ENCODE results near the gene TCEAL5. TPM values are rescaled to one million over a fixed set of nuclear protein-coding genes. Genes with fewer than 3 reads are reported as not detected.
"Not testable (repeated sequence)": the region's sequence is repeated elsewhere in the genome, so short reads cannot be mapped to it uniquely, and the experiment has no call there.

Gene TCEAL5, protein sequence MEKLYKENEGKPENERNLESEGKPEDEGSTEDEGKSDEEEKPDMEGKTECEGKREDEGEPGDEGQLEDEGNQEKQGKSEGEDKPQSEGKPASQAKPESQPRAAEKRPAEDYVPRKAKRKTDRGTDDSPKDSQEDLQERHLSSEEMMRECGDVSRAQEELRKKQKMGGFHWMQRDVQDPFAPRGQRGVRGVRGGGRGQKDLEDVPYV
- not detected for total RNA-seq

DNA sequence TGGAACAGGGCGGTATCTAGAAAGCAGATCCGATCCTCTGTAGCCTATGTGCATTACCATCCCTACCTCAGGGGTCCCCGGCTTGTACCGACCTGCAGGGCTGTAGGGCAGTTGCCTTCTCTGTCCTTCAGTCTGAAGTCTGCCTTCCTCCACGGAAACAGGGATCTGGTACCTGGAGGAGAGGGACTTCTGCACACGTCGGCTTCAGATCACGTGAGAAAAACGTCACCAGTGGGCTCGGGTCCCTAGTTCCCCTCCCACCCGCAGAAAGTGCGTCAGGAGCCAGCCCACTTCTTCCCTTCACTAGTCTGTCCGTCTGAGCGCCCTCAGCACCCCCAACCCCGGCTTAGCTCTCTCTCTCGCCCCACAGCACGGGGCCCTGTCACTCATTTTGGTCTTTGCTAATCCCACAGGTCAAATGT is at the start of gene TCEAL5:
Gene TCEAL5 (minus strand): TSS at position 170 of the 422 bp plus-strand sequence. CDS start 2,187 bp downstream, outside the sequence.
- peaks cover 45% of the 10 kb centered on the region for H3K27me3 Mint-ChIP-seq
- no peaks in the 10 kb centered on the region for H3K36me3 Mint-ChIP-seq (ENCODE audit: low read depth)
- CTCF ChIA-PET: no interaction called here
- H3K27ac Mint-ChIP-seq: no peak within 1 kb of the TSS
- peaks cover 3% of the 10 kb centered on the region for H3K4me1 Mint-ChIP-seq
- POLR2A ChIA-PET: no interaction called here
- no peak for DNase-seq
- no peaks in the 10 kb centered on the region for H3K9me3 Mint-ChIP-seq
- H3K4me3 Mint-ChIP-seq: no peak within 1 kb of the TSS

DNA sequence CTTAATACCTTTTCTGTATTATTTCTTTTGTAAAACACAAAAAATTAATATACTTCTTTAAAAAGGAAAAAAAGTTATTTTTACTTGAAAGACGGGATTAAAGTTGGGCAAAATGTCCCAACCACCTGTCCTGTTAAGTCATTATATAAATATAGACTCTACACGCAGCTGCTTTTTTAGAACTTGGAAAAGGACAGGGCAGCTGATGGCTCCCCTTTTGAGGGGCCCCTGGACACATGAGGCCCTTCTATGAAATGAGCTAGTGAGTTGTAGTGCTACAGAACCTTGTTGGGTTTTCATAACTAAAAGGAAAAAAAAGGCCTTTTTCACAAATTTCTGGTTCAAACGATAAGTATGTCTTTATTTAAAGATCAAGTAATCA is 34.8 kb upstream of the TCEAL5 start:
- CTCF ChIA-PET: no interaction called here

DNA sequence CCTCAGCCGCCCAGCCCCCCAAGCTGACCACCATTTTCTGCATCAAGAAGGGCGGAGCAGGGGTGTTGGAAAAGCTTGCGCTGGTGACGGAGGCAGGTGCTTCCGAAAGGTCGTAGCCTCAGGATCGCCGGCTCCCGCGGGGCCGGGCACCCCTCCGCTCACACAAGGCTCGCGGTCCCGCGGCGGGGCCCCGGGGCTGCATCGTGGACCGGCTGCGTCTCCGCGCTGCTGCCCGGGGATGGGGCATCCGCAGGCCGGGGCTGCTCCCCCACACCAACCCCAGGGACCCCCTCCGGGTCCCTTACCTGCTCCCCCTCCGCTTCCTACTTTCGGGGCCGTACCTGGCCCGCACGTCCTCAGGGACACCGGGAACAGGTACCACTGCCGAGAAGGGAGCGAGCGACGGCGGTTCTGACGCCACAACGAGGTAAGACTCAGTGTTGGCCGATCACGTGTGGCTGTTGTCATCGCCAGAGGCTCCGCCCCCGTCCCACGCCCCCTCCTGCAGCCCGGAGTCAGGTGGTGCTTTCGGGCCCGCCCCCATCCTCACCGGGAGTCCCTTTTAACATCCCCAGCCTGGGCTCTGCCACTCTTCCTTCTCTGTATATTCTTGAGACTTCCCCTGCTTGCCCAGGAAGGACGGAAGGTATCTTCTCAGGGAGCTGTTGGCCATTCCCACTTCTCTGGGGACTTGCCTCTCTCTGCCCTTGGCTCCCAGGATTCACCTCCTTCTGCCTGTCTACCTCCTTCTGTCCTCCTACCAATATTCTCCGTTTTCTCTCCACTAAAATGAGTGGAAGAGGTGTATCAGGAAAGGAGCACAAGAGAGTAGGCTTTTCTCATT is 34.2 kb upstream of the TCEAL5 start, which contains the start of gene BEX2:
Gene BEX2 (minus strand): TSS at position 436 of the 844 bp plus-strand sequence. CDS start 1,014 bp downstream, outside the sequence.
- Mint-ChIP-seq H3K4me1 (peaks cover 4% of the 10 kb centered on the region), H3K27ac (no peak within 1 kb of the TSS), H3K4me3 (peak within 1 kb of the TSS; percentile 61), H3K9me3 (no peaks in the 10 kb centered on the region), H3K36me3 (ENCODE audit: low read depth) (no peaks in the 10 kb centered on the region), H3K27me3 (peaks cover 1% of the 10 kb centered on the region)
- DNase-seq: peak; percentile 83
- ChIA-PET CTCF (no interaction called here), POLR2A (no interaction called here)

More for the DNA sequence above, 34.8 kb upstream of the TCEAL5 start:
- H3K4me1 Mint-ChIP-seq: peaks cover 4% of the 10 kb centered on the region
- POLR2A ChIA-PET: no interaction called here
- peak overlapping the region; percentile 61 for H3K4me3 Mint-ChIP-seq
- no peaks in the 10 kb centered on the region for H3K9me3 Mint-ChIP-seq
- no peak overlapping the region for H3K27ac Mint-ChIP-seq
- no peak for DNase-seq
- H3K27me3 Mint-ChIP-seq: peaks cover 1% of the 10 kb centered on the region
- H3K36me3 Mint-ChIP-seq (ENCODE audit: low read depth): no peaks in the 10 kb centered on the region

DNA sequence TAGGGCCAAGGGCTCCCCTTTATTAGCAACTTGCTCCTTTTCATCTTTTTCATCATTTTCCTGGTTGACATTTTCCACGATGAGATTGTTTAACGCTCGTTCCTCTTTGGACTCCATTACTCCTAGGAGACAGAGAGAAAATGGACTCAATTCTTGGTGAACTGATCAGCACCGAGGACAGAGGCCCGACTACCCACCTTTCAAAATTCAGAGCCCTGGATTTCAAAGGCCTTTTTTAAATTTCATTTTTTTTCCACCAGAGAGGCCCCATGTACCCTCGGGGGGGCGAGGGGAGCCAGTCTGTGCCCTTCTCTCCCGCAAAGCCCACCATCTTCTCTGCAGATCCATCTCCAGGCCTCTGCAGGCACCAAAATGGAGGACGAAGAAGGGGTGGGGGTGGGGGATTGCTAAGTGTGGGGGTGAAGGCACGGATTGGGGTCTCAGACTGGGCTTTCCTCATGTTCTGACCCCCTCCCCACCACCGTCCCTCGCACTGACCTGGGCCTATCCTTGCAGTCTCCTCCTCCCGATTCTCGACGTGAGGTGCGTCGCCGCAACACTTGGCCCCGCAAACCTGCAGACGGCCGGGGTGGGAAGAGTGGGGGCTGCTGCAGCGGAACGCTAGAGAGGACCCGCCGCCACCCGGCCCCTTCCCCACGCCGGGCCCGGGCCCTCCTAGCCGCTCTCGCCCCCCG is 33.5 kb upstream of the TCEAL5 start:
- H3K9me3 Mint-ChIP-seq: no peaks in the 10 kb centered on the region
- peaks cover 1% of the 10 kb centered on the region for H3K27me3 Mint-ChIP-seq
- ChIA-PET POLR2A (no interaction called here), CTCF (no interaction called here)
- H3K4me3 Mint-ChIP-seq: peak overlapping the region; percentile 40
- no peak for DNase-seq
- no peaks in the 10 kb centered on the region for H3K36me3 Mint-ChIP-seq (ENCODE audit: low read depth)
- peaks cover 5% of the 10 kb centered on the region for H3K4me1 Mint-ChIP-seq
- H3K27ac Mint-ChIP-seq: no peak overlapping the region

DNA sequence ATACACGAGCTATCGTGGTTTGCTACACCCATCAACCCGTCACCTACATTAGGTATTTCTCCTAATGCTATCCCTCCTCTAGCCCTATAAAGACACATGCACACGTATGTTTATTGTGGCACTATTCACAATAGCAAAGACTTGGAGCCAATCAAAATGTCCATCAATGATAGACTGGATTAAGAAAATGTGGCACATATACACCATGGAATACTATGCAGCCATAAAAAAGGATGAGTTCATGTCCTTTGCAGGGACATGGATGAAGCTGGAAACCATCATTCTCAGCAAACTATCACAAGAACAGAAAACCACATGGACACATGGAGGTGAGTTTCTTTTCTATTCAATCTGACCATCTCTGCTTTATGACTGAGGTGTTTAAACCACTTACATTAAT is 29.1 kb upstream of the TCEAL5 start:
- DNase-seq; H3K4me1 Mint-ChIP-seq; H3K27ac Mint-ChIP-seq; POLR2A ChIA-PET; CTCF ChIA-PET; H3K36me3 Mint-ChIP-seq (ENCODE audit: low read depth); H3K9me3 Mint-ChIP-seq; H3K27me3 Mint-ChIP-seq; H3K4me3 Mint-ChIP-seq: not testable (repeated sequence)

DNA sequence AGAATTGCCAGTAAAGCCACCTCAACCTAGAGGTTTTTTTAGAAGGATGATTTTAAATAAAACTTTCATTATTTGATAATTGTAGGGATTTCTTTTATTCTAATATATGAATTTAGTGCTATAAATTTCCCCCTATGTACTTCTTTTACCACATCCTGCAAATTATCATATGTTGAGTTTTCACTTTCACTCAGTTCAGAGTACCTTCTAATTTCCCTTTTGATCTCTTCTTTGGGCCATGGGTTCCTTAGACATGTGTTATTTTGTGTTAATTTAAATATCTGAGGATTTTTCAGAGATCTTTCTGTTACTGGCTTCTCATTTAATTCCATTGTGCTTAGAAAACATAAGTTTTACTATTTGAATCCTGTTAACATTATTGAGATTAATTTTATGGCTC is 28.2 kb upstream of the TCEAL5 start:
- no peak for DNase-seq
- H3K27ac Mint-ChIP-seq: no peak overlapping the region
- peaks cover 5% of the 10 kb centered on the region for H3K4me1 Mint-ChIP-seq
- CTCF ChIA-PET: no interaction called here
- H3K27me3 Mint-ChIP-seq: no peaks in the 10 kb centered on the region
- H3K9me3 Mint-ChIP-seq: no peaks in the 10 kb centered on the region
- H3K4me3 Mint-ChIP-seq: no peak overlapping the region
- no peaks in the 10 kb centered on the region for H3K36me3 Mint-ChIP-seq (ENCODE audit: low read depth)
- POLR2A ChIA-PET: no interaction called here

DNA sequence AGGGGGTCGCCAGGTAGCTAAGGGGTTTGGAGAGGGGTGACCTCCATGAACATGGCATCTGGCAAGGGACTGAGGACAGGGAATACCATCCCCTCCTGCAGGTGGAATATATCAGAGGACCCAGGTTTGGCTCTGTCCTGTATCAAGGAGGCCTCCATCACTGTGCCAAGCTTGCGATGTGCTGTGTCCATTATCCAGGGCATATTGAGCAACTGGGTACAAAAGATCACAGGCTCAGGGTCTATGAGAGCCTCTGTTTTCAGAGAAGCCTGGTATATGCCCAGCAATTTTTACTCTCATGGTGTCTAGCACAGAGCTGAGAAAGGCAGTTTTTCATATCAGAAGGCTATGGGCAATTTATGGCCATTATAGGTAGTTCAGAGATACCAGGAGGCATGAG is 16.6 kb upstream of the TCEAL5 start:
- POLR2A ChIA-PET: no interaction called here
- no peak overlapping the region for H3K4me3 Mint-ChIP-seq
- no peak for DNase-seq
- H3K27ac Mint-ChIP-seq: no peak overlapping the region
- CTCF ChIA-PET: no interaction called here
- H3K9me3 Mint-ChIP-seq: no peaks in the 10 kb centered on the region
- no peaks in the 10 kb centered on the region for H3K4me1 Mint-ChIP-seq
- no peaks in the 10 kb centered on the region for H3K36me3 Mint-ChIP-seq (ENCODE audit: low read depth)
- peaks cover 11% of the 10 kb centered on the region for H3K27me3 Mint-ChIP-seq

DNA sequence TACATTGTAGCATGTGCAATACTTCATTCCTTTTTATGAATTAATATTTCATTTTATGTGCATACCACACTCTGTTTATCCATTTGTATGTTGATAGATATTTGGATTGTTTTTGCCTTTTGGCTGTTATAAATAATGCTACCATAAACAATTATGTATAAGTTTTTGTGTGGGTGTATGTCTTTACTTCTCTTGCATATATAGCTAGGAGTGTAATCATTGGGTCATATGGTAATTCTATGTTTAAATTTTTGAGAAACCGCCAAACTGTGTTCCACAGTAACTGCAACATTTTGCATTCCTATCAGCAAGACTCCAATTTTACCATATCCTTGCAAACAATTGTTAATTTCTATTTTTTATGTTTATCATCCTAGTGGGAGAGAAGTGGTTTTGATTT is 3.1 kb upstream of the TCEAL5 start:
- H3K36me3 Mint-ChIP-seq (ENCODE audit: low read depth): no peaks in the 10 kb centered on the region
- ChIA-PET CTCF (no interaction called here), POLR2A (no interaction called here)
- H3K4me3 Mint-ChIP-seq: no peak overlapping the region
- peaks cover 3% of the 10 kb centered on the region for H3K4me1 Mint-ChIP-seq
- H3K27me3 Mint-ChIP-seq: peaks cover 41% of the 10 kb centered on the region
- DNase-seq: no peak
- no peak overlapping the region for H3K27ac Mint-ChIP-seq
- no peaks in the 10 kb centered on the region for H3K9me3 Mint-ChIP-seq

DNA sequence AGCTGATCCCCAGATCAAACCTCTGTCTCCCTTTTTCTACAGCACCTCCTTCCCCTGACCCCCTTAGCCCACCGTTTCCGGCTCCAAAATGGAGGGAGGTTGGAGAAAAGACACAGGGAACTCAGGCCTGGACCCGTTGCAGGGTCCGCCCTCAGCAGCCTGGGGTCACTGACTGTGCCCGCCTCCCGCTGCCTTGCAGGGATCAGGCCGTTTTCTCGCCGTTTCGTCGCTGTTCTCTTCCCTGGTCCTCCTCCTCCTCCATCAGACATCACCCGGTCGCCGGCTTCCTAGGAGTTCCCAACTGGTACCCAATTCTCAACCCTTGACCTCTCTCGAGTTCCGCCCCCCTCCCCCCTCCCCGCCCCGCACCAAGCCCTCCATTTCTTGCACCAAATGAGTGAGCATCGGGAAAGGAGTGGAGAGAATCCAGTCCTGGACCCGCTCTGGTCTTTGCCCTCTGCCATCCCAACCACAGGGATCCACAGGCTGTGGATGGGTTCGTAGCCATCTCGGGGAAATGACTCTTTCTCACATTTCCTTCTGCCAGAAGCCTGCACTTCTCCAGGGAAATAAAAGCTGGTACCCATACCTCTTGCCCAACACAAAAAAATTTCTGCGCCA is 493 bp downstream of the TCEAL5 start:
- no peak overlapping the region for H3K4me3 Mint-ChIP-seq
- peaks cover 45% of the 10 kb centered on the region for H3K27me3 Mint-ChIP-seq
- CTCF ChIA-PET: no interaction called here
- no peak overlapping the region for H3K27ac Mint-ChIP-seq
- no peak for DNase-seq
- no peaks in the 10 kb centered on the region for H3K9me3 Mint-ChIP-seq
- H3K36me3 Mint-ChIP-seq (ENCODE audit: low read depth): no peaks in the 10 kb centered on the region
- H3K4me1 Mint-ChIP-seq: peaks cover 3% of the 10 kb centered on the region
- POLR2A ChIA-PET: no interaction called here

DNA sequence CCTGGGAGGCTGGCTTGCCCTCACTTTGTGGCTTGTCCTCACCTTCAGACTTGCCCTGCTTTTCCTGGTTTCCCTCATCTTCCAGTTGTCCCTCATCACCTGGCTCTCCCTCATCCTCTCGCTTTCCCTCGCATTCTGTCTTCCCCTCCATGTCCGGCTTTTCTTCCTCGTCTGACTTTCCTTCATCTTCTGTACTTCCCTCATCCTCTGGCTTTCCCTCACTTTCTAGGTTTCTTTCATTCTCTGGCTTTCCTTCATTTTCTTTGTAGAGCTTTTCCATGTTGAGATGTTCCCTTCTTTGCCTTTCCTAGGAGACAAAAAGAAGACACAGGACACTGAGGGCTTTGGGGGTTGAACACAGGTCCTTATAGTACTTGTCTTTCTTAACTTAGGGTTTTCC is 2.3 kb downstream of the TCEAL5 start:
- DNase-seq: no peak
- no peak overlapping the region for H3K27ac Mint-ChIP-seq
- CTCF ChIA-PET: no interaction called here
- POLR2A ChIA-PET: no interaction called here
- no peak overlapping the region for H3K4me3 Mint-ChIP-seq
- no peaks in the 10 kb centered on the region for H3K9me3 Mint-ChIP-seq
- peaks cover 38% of the 10 kb centered on the region for H3K27me3 Mint-ChIP-seq
- peaks cover 3% of the 10 kb centered on the region for H3K4me1 Mint-ChIP-seq
- H3K36me3 Mint-ChIP-seq (ENCODE audit: low read depth): no peaks in the 10 kb centered on the region

DNA sequence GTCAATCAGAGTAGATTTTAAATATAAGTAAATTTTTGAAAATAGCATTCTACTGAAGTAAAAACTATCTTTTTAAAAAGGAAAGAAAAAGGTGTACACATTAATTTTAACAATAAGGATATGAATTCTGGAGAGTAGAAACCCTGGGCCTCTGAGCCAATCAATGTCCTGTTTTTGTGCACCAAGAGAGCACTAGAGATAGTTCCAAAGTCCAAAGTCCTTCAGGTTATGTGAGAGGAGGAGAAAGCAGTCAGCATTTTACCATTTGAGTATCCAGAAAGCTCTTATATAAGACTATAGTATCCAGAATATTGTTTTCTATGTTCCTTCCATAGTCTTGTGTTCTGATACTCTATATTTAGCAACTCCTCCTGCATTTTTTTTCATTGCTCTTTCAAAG is 18.3 kb downstream of the TCEAL5 start:
- no peak for DNase-seq
- no peak overlapping the region for H3K4me3 Mint-ChIP-seq
- H3K4me1 Mint-ChIP-seq: peaks cover 19% of the 10 kb centered on the region
- H3K27me3 Mint-ChIP-seq: peaks cover 22% of the 10 kb centered on the region
- ChIA-PET CTCF (no interaction called here), POLR2A (no interaction called here)
- no peaks in the 10 kb centered on the region for H3K9me3 Mint-ChIP-seq
- H3K27ac Mint-ChIP-seq: no peak overlapping the region
- H3K36me3 Mint-ChIP-seq (ENCODE audit: low read depth): peaks cover 8% of the 10 kb centered on the region

DNA sequence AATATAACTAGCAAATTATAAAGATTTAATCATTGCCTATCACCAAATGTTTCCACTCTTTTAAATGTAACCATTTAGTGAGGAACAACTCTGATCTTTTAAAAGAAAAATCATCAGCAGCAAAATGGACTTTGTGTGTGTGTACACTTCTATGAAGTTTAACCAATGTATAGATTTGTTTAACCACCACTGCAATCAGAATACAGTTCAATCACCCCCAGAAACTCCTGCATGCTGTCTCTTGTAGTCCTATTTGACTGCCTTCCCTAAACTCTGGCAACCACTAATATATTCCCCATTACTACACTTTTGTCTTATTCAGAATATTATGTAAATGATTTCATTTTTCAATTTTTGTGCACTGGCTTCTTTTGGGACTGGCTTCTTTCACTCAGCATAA is 19.9 kb downstream of the TCEAL5 start:
- Mint-ChIP-seq H3K4me1 (peaks cover 20% of the 10 kb centered on the region), H3K36me3 (ENCODE audit: low read depth) (peaks cover 11% of the 10 kb centered on the region), H3K27me3 (peaks cover 14% of the 10 kb centered on the region), H3K4me3 (no peak overlapping the region), H3K9me3 (no peaks in the 10 kb centered on the region), H3K27ac (no peak overlapping the region)
- no peak for DNase-seq
- ChIA-PET POLR2A (no interaction called here), CTCF (no interaction called here)

DNA sequence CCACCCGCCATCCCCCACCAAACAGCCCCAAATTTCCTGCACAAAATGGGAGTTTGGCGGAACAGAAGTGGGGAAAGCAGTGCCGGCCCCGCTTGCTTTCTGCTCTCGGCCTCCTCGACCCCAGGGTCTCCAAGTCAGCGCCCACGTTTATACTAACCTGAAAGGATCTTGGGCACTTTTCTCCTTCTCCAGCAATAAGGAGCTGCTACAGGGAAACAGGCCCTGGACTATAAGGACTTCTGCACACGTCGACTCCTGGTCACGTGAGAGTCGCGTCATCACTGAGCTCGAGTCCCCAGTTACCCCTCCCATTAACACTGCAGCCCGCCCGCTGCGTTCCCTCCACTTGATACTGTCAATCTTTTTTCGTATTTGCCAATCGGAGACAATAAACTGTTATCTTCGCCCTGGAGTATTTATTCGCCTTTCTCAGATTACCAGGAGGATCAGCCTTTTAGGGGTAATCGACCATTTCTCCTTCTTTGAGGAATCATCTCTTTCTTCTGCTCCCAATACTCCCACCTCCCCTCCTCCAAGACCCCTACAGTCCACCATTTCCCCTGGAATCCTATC is 21.5 kb downstream of the TCEAL5 start, which contains the start of gene TCEAL8:
Gene TCEAL8 (minus strand): TSS at position 235 of the 573 bp plus-strand sequence. CDS start 1,176 bp downstream, outside the sequence.
- Mint-ChIP-seq H3K9me3 (no peaks in the 10 kb centered on the region), H3K4me1 (peaks cover 20% of the 10 kb centered on the region), H3K27me3 (peaks cover 8% of the 10 kb centered on the region), H3K4me3 (peak within 1 kb of the TSS; percentile 91), H3K36me3 (ENCODE audit: low read depth) (peaks cover 11% of the 10 kb centered on the region), H3K27ac (peak within 1 kb of the TSS; percentile 96)
- ChIA-PET POLR2A (no interaction called here), CTCF (no interaction called here)
- peak; percentile 71 for DNase-seq

Data from activated CD4-positive, alpha-beta T cell treated with anti-CD3 and anti-CD28 coated beads, Interleukin-2, amount 10 ng/mL, durations not matched to agents 7 days and 5 days (primary cell).